GM19239 (cell line): Measurements from ENCODE around the gene CACNA2D4.
A peak's percentile ranks its signal among the peaks of the same experiment; 100 is the strongest.

ENCODE experiments used
- DNase-seq: peaks from one replicate; pipeline ENCODE4 v3.0.0; 2011; ENCODE audit warnings: low spot score; ENCODE audit not compliant: insufficient read length
- FAIRE-seq: peaks from 2 replicates; lab custom pipeline; 2011; peaks lifted over from hg19 to GRCh38; lab: Jason Lieb, UNC

The CACNA2D4 gene

DNA sequence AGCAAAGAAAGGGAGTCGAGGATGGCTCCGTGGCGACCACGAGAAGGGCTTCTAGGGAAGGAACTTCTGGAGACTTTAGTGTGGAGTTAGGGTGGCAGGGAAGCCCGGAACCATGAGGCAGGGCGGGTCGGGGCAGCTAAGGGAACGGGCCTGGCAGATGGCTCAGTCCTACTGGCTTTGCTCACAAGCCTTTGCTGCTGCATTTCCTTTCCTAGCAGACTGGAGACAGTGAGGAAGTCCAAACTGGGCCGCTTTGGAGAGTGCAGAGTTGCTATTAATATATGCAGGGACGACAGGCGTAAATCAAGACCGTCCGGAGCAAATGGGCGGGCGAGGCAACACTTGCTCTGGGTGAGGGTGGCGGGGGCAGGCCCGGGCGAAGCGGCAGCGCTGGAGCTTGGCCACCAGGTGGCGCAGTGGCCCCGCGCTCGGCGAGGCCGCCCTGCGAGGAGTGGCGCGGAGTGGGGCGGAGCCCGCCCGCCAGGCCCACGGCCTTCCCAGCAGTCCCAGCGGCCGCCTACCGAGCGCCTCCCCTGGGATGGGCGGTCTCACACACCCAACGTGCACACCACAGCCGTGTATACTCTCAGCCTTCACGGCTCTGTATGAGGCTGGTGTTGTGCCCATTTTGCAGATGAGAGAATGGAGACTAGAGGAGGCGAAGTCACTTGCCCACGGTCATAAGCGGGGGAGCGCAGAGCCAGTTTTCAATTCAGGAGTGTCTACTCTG, 122.5 kb downstream of the CACNA2D4 start:
- DNase-seq (peak; percentile 92), FAIRE-seq (peak; percentile 89)

DNA sequence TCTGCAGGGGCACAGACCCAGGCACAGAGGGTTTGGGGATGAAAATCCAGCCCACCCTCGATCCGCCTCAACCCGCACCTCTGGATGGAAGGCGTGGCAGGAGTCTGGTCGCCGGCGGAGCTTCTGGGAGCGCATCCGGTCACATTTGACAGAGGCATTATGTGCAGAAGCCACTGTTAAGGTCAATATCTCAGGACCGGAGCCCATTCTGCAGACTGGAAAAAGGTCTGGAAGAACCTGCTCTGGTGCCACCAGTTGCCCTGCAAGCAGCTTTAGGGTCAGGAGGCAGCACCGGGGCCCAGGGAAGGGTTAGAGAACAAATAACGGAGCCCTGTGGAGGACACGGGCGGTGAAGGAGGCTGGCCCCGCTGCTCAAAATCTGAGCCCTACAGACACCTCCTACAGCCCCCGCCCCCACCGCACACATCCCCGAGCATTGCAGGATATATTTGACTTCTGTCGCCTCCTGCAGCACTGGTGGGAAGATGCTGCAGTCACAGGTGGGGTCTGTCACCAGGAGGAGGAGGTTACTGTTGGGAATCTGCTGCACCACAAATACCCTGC, 123.1 kb downstream of the CACNA2D4 start:
- FAIRE-seq: no peak
- DNase-seq: no peak

DNA sequence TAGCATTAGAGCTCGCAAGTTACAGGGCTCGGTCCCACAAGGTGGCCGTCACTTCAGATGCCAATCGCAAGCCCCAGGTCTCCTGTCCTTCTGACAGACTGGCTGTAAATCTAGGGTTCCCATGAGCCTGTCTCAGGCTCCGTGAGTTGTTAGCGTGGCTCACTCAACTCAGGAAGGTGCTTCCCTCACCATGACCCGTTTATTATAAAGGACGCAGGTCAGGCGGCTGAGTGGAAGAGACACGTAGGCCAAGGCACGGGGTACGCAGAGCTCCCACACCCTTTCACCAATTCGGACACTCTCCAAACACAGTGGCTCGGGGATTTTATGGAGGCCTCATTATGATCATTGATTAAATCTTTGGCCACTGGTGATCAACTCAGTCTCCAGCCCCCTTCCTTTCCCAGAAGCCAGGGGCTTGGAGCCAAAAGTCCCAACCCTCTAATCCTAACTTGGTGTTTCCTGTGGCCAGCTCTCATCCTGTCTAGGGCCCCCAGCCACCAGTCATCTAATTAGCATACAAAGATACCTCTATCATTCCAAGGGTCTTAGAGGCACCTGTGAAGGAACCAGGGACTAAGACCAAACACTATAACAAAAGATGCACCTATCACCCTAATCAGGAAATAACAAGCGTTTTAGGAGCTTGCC, 123.9 kb downstream of the CACNA2D4 start:
- no peak for DNase-seq
- no peak for FAIRE-seq

DNA sequence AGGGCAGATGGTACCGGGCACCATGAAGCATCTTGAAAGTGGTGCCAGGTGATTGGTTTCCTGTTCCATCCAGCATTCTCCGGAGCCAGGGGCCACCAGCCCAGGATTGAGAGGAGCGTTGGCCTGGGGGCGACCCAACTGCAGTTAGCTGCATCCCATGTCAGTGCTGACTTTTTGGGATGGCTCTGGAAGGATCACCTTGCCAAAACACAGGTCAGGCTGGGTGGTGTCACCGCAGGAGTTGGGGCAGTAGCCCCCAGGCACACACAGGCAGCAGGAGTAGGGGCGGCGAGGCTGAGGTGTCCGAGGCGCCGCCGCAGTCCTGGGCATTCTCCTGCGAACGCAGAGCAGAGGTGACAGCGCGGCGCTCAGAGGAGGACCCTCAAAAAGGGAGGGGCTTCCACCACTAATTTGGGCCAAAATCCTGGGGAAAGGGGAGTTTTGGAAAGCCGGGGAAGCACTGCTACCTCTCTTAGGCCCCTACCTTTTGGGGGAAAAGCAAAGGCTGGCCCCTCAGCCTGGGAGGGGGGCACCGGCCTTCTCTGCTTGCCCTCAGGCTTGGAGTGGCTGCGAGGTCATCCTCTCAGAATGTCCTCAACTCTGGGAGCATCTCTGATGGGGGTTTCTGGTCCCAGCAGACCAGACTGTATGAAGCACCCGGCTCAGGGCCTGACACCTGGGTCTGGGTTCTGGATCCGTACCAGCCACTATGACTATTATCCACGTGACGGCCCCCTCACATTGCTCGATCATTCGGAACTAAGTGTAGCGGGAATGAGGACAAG, 124.8 kb downstream of the CACNA2D4 start:
- DNase-seq (no peak), FAIRE-seq (no peak)

DNA sequence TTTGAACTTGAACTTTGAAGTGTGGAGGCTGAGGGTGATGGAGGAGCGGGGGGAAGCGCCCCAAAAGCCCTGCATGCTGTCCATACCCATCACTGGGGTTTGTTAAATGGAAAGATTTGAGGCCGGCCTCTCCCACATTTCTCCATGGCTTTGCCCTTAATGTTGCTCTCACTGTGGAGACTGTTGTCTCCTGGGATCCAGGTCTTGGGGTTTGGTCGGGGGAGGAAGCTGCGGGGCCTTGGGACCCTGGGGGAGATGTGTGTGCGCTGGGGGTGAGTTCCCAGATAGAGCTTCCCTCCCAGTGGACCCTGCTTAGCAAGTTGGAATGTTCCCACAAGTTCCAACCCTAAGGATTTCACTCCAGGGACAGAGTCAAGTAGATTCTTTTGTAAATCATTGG, 126.0 kb downstream of the CACNA2D4 start:
- FAIRE-seq (no peak), DNase-seq (no peak)

DNA sequence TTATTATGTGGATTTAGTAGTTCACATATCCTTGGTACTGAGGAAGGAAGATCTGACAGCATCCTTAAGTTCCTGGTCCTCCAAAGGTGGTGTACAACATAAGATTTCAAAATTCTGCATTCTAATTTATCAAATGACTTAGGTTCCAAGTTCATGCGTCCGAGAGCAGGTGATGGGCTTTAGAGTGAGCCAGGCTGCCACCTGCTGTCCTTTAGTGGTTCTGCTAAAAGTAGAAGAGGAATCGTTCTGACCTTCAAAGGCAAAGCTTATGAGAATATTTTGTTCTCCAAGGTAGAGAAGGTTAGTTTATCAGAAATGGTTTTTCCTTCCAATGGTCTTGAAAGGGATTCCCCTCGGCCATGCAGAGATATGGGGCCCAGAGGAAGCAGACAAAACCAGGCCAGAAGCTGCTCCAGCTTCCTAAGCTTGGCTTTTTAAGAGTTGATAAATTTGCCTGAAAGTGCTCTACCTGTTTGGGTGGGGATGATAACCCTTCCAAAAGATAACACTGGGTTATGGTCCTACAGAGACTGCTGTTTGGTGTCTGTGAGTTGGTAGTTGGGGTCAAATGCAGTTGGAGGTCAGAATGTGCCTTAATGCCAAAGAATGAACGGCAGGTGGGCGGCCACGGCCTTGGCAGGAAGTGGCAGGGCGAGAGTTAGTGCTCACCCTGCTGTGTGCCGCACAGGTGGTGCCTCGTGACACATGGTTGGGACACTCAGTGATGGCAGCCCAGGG, 127.2 kb downstream of the CACNA2D4 start:
- FAIRE-seq (peak; percentile 91), DNase-seq (peak; percentile 57)

DNA sequence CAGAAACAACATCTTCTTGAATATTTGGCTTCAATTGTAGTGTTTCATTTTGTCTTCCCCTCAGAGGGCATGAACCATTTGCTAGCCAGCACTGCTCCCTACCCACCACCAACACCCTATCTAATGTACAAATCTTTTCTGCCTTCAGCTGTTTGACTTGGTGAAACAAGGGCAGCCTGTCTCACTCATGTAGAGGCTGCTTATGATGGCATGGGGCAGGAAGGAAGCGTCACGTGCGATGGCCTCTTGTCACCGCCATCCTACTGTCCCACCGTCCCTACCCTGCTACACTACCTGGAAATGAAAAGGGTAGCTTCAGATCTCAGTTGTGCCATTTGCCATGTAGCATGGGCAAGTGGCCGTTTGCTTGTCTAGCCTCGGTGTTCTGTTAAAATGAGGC, 128.0 kb downstream of the CACNA2D4 start:
- FAIRE-seq (no peak), DNase-seq (no peak)

DNA sequence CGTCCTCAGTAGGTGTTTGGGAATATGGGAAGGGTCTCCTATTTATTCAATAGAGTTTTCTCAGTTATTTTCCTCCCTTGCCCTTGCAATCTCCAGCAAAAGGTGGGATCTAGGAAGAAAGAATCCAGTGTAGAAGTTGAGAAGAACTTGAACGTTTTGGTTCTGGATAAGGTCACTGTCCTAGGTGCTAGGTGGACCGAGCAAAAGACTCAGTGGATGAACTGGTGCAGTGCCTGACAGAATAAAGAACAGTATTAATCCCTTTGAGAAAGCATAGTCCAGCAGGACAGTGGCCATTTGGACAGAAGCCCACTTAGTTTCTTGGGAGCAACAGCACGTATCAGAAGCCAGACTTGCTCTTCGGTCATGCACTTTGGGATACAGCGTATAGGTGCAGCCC, 130.7 kb downstream of the CACNA2D4 start:
- FAIRE-seq (no peak), DNase-seq (no peak)

DNA sequence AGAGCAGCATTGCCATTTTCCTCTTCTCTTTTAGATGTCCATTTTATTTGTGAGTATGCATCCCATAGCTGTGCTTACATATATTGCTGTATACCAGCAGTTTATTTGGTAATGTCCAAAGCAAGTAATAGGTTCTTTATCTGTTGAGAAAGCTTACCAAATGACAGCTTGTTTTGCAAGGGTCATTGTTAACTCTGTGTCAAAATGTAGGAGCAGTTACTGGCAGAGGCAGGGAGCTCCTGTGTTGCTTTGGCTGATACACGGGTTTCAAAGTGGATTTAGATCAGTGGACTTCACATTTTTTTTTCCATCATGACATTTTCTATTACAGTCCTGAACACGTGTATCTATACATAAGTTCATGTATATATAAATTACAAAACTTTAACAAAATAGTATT, 136.2 kb downstream of the CACNA2D4 start:
- no peak for DNase-seq
- FAIRE-seq: no peak

DNA sequence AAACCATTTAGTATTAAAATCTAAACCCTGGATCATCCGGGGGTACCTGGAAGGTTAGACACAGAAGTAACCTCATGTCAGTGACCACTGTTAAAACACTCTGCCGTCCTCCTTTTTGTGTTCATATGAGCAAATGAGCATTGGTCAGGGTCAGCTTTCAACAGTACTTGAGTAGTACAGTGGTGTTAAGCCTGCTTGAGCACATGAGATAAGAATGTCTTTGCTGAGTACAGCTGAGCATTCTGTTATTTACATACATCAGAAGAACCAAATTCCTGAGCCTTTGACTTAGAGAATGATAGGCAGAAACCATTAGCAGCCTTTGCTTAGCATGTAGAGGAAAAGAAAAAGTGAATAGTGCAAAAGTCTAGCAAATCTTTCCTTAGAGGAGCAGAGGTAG, 136.7 kb downstream of the CACNA2D4 start:
- peak; percentile 42 for FAIRE-seq
- DNase-seq: no peak

DNA sequence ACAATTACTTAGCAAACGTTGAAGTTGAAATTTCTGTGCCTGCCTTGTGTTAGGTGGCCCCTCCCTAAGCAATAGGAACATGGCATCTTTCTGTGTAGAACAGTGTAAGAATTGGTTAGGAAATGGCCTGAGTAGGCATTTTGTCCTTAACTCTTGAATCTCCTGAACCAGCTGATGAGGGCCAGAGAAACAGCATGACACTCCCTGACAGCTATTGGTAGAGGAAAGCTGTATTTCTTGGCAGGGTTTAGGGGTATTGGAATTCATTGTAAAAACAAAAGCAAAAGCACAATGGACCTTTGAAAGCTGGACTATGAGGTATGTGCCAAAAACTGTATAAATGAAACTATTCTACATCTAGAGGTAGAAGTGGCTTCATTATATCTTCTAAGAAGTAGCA, 138.7 kb downstream of the CACNA2D4 start:
- FAIRE-seq: peak; percentile 74
- DNase-seq: no peak

DNA sequence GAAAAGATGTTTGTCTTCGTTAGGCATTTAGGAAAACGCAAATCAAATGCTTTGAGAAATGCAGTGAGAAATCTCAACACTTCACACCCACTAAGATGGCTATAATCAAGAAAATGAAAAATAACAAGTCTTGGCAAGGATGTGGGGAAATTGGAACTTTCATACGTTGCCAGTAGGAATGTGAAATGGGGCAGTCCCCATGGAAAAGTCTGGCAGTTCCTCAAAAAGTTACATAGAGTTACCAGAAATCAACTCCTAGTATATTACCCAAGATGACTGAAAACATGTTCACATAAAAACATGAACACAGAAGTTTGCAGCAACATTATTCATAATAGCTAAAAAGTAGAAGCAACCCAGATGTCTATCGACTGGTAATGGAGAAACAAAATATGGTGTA, 139.5 kb downstream of the CACNA2D4 start:
- DNase-seq: no peak
- peak; percentile 53 for FAIRE-seq

DNA sequence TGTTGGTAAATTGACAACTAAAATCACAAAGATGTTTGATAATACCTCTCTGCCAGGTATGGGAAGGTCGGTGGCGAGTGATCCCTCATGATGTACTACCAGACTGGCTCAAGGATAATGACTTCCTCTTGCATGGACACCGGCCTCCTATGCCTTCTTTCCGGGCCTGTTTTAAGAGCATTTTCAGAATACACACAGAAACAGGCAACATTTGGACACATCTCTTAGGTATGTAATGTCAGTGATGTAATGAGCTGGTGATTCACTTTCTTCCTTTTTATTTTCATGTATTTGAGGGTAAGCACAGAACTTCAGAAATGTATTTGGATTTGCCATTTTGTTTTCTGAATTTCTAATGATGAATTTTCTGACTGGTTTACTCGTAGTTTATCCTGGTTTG, 140.7 kb downstream of the CACNA2D4 start:
- FAIRE-seq (no peak), DNase-seq (no peak)

DNA sequence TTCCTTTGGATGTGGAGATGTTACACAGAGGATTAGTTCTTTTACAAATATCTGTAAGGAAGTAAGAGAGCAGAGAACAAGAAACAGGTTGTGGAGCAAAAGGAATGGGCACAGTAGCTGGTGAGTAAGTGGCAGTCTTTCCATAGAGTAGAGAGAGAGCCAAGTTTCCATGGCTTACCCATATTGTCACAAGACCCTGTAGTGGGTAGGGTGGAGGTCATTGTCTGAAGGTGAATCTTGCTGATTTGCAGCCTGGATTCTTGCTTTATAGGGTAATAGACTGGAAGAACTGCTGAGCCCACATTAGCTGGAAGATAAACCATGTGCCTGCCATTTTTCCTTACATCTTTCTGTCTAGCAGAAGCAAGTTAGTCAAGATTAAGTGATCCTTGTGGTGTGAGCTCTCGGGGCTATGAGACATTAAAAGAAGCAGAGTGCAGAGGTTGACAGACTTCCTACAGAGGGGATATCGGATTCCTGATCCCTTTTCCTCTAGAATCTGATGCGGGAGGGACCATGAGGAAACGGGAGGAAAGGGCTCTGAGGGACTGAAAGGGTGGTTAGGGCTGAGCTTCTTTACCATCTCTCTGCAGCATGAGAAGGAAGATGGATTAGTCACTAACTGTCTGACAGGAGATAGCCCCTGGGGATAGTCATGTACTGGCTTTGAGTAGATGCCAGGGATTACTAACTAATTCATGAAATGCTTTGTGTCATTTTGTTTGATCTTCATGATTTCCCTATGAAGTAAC, 142.1 kb downstream of the CACNA2D4 start:
- no peak for DNase-seq
- no peak for FAIRE-seq

DNA sequence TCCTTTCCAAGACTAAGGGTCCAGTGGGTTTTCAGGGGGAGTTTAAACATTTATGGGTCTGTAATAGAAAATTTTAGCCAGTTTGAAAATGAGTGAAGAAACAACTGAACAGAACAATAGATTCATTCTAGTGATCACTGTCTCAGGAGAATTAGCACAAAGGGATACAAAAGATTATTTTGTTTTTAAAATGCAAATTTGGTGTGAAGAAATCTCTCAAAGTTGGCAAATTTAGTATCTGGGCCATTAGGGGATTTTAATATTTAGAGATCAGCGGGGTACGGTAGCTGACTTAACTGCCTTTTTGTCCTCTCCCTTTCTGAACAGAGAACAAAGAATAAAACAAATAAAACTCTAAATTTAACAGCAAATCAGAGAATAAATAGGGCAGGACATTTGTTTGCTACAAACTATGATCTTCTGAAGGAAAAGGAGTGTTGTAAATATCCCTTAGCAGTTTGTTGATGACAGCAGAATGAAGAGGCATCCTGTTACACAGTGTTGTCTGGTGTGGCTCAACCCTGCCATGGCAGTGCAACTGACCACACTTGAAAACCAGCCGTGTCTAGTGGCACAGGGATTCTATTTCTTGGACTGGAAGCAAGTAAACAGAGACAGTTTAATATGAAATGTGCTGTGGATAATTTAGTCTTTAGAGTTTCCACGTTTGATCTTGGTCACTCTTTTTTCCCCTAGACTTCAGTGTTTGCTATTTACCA, 144.4 kb downstream of the CACNA2D4 start:
- DNase-seq (no peak), FAIRE-seq (peak; percentile 51)

DNA sequence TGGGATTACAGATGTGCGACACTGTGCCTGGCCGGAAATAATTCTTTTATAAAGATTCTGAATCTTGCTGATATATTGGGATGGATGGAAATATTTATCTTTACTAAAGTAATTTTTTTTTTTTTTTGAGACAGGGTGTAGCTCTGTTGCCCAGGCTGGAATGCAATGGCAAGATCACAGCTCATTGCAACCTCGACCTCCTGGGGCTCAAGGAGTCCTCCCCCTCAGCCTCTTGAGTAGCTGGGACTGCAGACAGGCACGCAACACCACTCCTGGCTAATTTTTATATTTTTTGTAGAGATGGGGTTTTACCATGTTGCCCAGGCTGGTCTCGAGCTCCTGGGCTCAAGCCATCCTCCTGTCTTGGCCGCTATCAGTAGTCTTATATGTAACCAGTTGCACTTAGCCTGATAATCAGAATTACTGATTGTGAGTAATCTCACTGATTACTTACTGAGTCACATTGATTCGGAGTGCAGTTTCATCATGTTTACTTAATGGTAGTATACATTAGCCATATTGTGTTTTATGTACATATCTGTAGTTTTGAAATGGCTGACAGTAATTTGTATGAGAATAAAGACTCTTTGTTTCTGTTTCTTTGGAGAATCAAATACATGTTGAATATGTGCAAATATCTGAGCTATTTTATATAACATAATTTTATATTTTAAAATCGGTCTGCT, 148.5 kb downstream of the CACNA2D4 start:
- no peak for FAIRE-seq
- no peak for DNase-seq

DNA sequence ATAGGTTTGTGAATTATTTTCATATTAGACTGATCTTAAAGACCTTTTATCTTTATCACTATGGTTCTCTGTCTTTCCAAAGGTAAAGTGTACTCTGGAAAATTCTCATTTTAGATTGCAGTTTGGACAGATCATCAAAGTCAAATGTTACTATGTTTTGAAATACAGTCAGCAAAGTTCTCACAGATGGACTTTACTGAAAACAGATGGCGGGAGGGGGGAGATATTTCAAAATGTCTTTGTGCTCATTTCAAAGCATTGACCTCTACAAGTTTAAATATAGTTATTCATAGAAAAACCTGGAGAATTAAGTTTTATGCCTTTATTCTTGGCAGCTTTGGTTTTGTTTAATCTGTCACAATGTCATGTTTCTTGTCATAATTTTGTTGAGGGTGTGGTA, 149.8 kb downstream of the CACNA2D4 start:
- no peak for FAIRE-seq

DNA sequence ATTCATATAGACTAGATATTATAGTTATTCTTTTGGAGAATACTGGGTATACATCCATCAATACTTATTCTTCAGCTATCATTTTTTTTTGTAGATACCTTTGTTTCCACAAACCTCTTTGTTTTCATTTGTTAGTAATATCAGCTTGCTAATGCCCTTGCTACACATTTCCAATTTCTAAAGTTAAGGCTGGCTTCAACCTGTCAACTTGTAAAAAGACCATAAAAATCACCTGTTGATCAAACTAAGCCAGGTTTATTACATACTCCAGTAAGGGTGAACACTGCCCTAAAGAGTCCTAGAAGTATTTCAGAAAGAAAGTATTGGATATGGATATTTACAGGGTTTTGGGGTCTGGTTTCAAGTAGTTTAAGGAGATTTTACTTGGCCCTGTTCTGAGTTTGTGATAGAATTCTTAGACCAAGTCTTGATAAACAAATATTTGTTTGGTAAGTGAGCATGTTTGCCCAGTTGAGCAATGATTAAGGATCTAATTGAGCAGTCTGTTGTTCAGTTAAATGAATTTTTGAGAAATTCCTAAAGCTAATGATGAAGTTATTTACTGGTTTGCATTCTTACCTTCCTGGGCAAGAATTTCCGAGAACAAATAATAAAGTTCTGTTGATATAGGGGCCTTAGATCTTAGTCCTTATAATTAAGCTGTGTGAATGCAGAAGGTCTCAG, 150.9 kb downstream of the CACNA2D4 start:
- DNase-seq (no peak), FAIRE-seq (no peak)

More for the DNA sequence above, 149.8 kb downstream of the CACNA2D4 start:
- no peak for DNase-seq
